ENCODE measurements around the gene MTERF4. TPM values are rescaled to one million over a fixed set of nuclear protein-coding genes. Genes with fewer than 3 reads are reported as not detected.
"Not testable (repeated sequence)": the region's sequence is repeated elsewhere in the genome, so short reads cannot be mapped to it uniquely, and the experiment has no call there.

MTERF4 gene
- total RNA-seq, 1 experiment from 2014 or later, result 13.6 TPM

DNA sequence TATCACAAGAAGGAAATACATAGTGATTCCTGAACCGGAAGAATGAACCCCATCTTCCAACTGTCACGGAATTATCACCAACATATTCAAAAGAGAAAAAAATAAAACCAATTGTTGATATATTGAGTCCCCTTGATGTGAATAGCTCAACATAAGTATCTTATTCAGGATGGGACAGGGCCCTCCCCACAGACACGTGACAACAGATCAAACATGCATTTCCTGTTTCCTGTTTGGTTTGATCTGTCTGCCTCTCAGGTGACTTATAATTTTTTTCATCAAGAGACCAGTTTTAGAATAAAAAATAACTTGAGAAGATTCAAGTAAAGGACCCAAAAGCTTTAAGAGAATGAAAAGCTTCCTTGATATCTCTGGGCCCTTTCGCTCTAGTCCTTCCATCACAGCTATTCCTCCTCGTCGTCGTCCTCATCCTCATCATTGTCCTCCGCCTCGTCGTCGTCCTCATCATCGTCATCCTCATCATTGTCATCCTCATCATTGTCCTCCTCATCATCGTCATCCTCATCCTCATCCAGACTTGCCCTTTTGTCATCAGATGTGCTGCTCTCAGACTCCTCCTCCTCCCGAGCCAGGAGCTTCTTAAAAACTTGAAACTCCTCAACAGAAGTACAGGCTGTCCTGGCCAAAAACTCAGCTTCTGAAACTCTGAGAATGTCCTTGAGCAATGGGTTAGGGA lies 6.3 kb downstream of the MTERF4 start:
- Histone ChIP-seq H3K4me1 (ENCODE audit: insufficient read depth, low read length) (no peaks in the 10 kb centered on the region), H3K79me2 (ENCODE audit: low read length) (peaks cover 3% of the 10 kb centered on the region), H3K9me2 (replicated peaks; ENCODE audit: low read length) (no peaks in the 10 kb centered on the region), H3K36me3 (ENCODE audit: low read depth, low read length) (no peaks in the 10 kb centered on the region), H3K27ac (ENCODE audit: low read length) (no peak overlapping the region), H2AFZ (ENCODE audit: low read length) (no peak overlapping the region), H3K4me2 (ENCODE audit: low read length) (no peak overlapping the region), H3F3A (ENCODE audit: low read length, unreplicated experiment) (no peaks in the 10 kb centered on the region), H3K9ac (ENCODE audit: low read length) (no peak overlapping the region), H3K4me3 (ENCODE audit: low read length) (no peak overlapping the region), H3K9me3 (ENCODE audit: low read length) (no peaks in the 10 kb centered on the region), H4K20me1 (ENCODE audit: low read length) (no peaks in the 10 kb centered on the region), H3K27me3 (ENCODE audit: low read length) (no peaks in the 10 kb centered on the region)
- TF ChIP-seq, protein P1, sequence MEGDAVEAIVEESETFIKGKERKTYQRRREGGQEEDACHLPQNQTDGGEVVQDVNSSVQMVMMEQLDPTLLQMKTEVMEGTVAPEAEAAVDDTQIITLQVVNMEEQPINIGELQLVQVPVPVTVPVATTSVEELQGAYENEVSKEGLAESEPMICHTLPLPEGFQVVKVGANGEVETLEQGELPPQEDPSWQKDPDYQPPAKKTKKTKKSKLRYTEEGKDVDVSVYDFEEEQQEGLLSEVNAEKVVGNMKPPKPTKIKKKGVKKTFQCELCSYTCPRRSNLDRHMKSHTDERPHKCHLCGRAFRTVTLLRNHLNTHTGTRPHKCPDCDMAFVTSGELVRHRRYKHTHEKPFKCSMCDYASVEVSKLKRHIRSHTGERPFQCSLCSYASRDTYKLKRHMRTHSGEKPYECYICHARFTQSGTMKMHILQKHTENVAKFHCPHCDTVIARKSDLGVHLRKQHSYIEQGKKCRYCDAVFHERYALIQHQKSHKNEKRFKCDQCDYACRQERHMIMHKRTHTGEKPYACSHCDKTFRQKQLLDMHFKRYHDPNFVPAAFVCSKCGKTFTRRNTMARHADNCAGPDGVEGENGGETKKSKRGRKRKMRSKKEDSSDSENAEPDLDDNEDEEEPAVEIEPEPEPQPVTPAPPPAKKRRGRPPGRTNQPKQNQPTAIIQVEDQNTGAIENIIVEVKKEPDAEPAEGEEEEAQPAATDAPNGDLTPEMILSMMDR (conservative IDR thresholded peaks at IDR 0.05; ENCODE audit: low read depth, low read length), result no peak
- TF ChIP-seq EZH2 (IDR thresholded peaks at IDR 0.05; ENCODE audit: low read length, unreplicated experiment), result no peak
- TF ChIP-seq EZH2phosphoT487 (IDR thresholded peaks at IDR 0.05; ENCODE audit: borderline replicate concordance, low read length), result no peak
- DNase-seq (no peak), ATAC-seq (no peak)
- POLR2A ChIA-PET (ENCODE audit: unreplicated experiment), result no interaction called here
- BruUV-seq (replicated peaks), result no TSS peak
- intact Hi-C loops (cut with micrococcal nuclease), result no loop called here
- CTCF ChIA-PET, result no interaction called here

DNA sequence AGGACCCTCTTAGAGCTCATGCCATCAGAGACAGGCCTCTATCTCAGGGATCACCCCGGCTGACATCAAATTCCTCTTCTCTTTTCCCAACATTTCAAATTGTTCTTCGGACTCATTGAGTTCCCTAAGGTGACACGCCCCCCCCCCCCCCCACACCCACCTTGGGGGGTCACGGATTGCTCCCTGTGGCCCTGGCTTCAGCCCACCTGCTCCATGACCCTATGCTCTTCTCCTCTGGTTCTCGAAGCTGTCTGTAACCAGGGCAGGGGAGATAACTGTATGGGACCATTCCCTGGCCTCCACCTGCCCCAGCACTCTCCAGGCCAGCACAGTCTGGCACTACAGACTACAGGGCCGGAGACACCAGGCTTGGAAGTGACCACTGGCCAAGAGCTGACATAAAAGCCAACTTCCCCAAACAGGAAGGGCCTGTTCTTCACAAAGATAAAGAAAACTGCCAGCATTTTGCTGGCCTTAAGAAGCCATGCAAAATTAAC lies 7.1 kb downstream of the MTERF4 start:
- BruUV-seq (replicated peaks), result no TSS peak

DNA sequence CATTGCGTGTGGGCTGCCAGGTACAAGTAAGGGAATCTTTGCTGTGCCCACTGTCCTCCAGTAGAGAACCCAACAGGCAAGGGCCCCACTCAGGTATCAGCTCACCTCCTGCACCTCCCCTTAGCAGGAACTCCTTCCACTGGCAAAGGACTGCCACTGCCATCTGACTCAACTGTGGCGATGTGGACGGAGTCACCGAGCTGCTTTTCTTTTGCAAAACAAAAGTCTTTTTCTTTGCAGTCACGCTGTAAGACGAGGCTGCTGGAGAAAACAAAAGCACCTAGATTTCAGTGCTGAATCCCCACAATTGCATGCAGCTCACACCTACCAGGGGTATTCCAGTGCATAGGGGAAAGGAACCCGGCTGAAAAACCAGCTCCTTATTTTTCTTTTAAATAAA lies 7.9 kb downstream of the MTERF4 start:
- H3K36me3 ChIP-seq (ENCODE audit: low read depth, low read length), result no peaks in the 10 kb centered on the region

More for the DNA sequence above, 7.1 kb downstream of the MTERF4 start:
- Histone ChIP-seq H3K9me3 (ENCODE audit: low read length) (no peaks in the 10 kb centered on the region), H3K4me1 (ENCODE audit: insufficient read depth, low read length) (no peaks in the 10 kb centered on the region), H3F3A (ENCODE audit: low read length, unreplicated experiment) (no peaks in the 10 kb centered on the region), H3K27me3 (ENCODE audit: low read length) (no peaks in the 10 kb centered on the region), H4K20me1 (ENCODE audit: low read length) (no peaks in the 10 kb centered on the region), H3K4me3 (ENCODE audit: low read length) (no peak overlapping the region), H3K4me2 (ENCODE audit: low read length) (no peak overlapping the region), H3K9me2 (replicated peaks; ENCODE audit: low read length) (no peaks in the 10 kb centered on the region), H3K27ac (ENCODE audit: low read length) (no peak overlapping the region), H3K9ac (ENCODE audit: low read length) (no peak overlapping the region), H2AFZ (ENCODE audit: low read length) (no peak overlapping the region), H3K79me2 (ENCODE audit: low read length) (no peaks in the 10 kb centered on the region), H3K36me3 (ENCODE audit: low read depth, low read length) (no peaks in the 10 kb centered on the region)
- ChIA-PET POLR2A (ENCODE audit: unreplicated experiment) (no interaction called here), CTCF (no interaction called here)
- DNase-seq (no peak), ATAC-seq (no peak)
- intact Hi-C loops (cut with micrococcal nuclease), result no loop called here
- TF ChIP-seq EZH2phosphoT487 (IDR thresholded peaks at IDR 0.05; ENCODE audit: borderline replicate concordance, low read length), result no peak
- TF ChIP-seq, protein P1 (conservative IDR thresholded peaks at IDR 0.05; ENCODE audit: low read depth, low read length), result no peak
- TF ChIP-seq EZH2 (IDR thresholded peaks at IDR 0.05; ENCODE audit: low read length, unreplicated experiment), result no peak

DNA sequence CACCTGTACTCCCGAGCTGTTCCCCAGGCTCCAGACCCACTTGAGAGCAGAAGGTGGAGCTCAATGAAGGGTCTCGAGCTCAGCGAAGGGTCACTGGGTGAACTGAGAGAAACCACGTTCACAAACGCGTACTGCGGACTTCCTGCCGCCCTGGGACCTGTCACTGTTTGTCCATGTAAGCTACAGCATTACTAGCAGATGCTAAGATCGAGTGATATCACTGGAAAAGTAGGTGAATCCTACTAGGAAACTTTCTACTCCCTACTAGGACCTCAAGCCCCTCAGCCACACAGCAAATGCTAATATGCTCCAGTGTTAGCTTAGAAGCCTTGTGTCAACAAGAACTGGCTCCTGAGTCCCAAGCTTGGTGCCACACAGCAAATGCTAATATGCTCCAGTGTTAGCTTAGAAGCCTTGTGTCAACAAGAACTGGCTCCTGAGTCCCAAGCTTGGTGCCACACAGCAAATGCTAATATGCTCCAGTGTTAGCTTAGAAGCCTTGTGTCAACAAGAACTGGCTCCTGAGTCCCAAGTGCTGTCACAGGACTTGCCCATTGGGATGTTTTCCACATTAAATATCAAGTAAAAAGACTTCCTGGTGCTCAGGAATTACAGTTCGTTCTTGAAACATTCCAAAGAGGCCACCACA lies 8.8 kb downstream of the MTERF4 start:
- H3K79me2 ChIP-seq (ENCODE audit: low read length); BruUV-seq (replicated peaks); H4K20me1 ChIP-seq (ENCODE audit: low read length); H3K36me3 ChIP-seq (ENCODE audit: low read depth, low read length); H2AFZ ChIP-seq (ENCODE audit: low read length); H3K9ac ChIP-seq (ENCODE audit: low read length); POLR2A ChIA-PET (ENCODE audit: unreplicated experiment); H3K4me3 ChIP-seq (ENCODE audit: low read length); DNase-seq; H3K9me2 ChIP-seq (replicated peaks; ENCODE audit: low read length); H3F3A ChIP-seq (ENCODE audit: low read length, unreplicated experiment); H3K27me3 ChIP-seq (ENCODE audit: low read length); intact Hi-C loops (cut with micrococcal nuclease); H3K4me2 ChIP-seq (ENCODE audit: low read length); H3K4me1 ChIP-seq (ENCODE audit: insufficient read depth, low read length); ATAC-seq; H3K9me3 ChIP-seq (ENCODE audit: low read length); CTCF ChIA-PET; H3K27ac ChIP-seq (ENCODE audit: low read length): not testable (repeated sequence)

More for the DNA sequence above, 7.9 kb downstream of the MTERF4 start:
- H3K9ac ChIP-seq (ENCODE audit: low read length), result no peak overlapping the region
- no peaks in the 10 kb centered on the region for H3F3A ChIP-seq (ENCODE audit: low read length, unreplicated experiment)
- no peak for ATAC-seq
- ChIA-PET POLR2A (ENCODE audit: unreplicated experiment) (no interaction called here), CTCF (no interaction called here)
- no peaks in the 10 kb centered on the region for H4K20me1 ChIP-seq (ENCODE audit: low read length)
- H2AFZ ChIP-seq (ENCODE audit: low read length), result no peak overlapping the region
- H3K79me2 ChIP-seq (ENCODE audit: low read length), result no peaks in the 10 kb centered on the region
- no peak for DNase-seq
- intact Hi-C loops (cut with micrococcal nuclease), result no loop called here
- H3K27ac ChIP-seq (ENCODE audit: low read length), result no peak overlapping the region
- H3K9me3 ChIP-seq (ENCODE audit: low read length), result no peaks in the 10 kb centered on the region
- no peak overlapping the region for H3K4me2 ChIP-seq (ENCODE audit: low read length)
- H3K4me1 ChIP-seq (ENCODE audit: insufficient read depth, low read length), result no peaks in the 10 kb centered on the region
- no peaks in the 10 kb centered on the region for H3K9me2 ChIP-seq (replicated peaks; ENCODE audit: low read length)
- no peaks in the 10 kb centered on the region for H3K27me3 ChIP-seq (ENCODE audit: low read length)
- TF ChIP-seq, protein P1 (conservative IDR thresholded peaks at IDR 0.05; ENCODE audit: low read depth, low read length), result no peak
- TF ChIP-seq EZH2 (IDR thresholded peaks at IDR 0.05; ENCODE audit: low read length, unreplicated experiment) (no peak), EZH2phosphoT487 (IDR thresholded peaks at IDR 0.05; ENCODE audit: borderline replicate concordance, low read length) (no peak)
- no TSS peak for BruUV-seq (replicated peaks)
- H3K4me3 ChIP-seq (ENCODE audit: low read length), result no peak overlapping the region

Measured in PC-3 (cell line).